ENCODE data around the gene NCK2.
"Not testable (repeated sequence)": the region's sequence is repeated elsewhere in the genome, so short reads cannot be mapped to it uniquely, and the experiment has no call there.

The NCK2 gene

GRCh38 chr2:105756865-105757264, 12.2 kb downstream of the NCK2 start:
- DNase-seq = not testable (repeated sequence)

GRCh38 chr2:105757433-105757832, 12.7 kb downstream of the NCK2 start:
- DNase-seq = no peak

- DNase-seq = no peak
Observed at GRCh38 chr2:105760191-105760590, 15.5 kb downstream of the NCK2 start.

- no peak for DNase-seq
Observed at GRCh38 chr2:105760639-105761337, 16.1 kb downstream of the NCK2 start.

GRCh38 chr2:105761931-105762515, 17.3 kb downstream of the NCK2 start:
- no peak for DNase-seq

GRCh38 chr2:105763076-105763475, 18.4 kb downstream of the NCK2 start:
- no peak for DNase-seq

- DNase-seq = no peak
Observed at GRCh38 chr2:105764059-105764458, 19.3 kb downstream of the NCK2 start.

GRCh38 chr2:105765415-105766299, 20.9 kb downstream of the NCK2 start:
- DNase-seq = no peak

GRCh38 chr2:105766300-105766866, 21.7 kb downstream of the NCK2 start:
- DNase-seq = no peak

GRCh38 chr2:105768176-105768575, 23.5 kb downstream of the NCK2 start:
- DNase-seq = no peak

GRCh38 chr2:105768961-105769452, 24.3 kb downstream of the NCK2 start:
- no peak for DNase-seq

- DNase-seq = no peak
Observed at GRCh38 chr2:105769504-105769903, 24.8 kb downstream of the NCK2 start.

- DNase-seq = no peak
Observed at GRCh38 chr2:105770149-105770548, 25.4 kb downstream of the NCK2 start.

GRCh38 chr2:105771291-105771690, 26.6 kb downstream of the NCK2 start:
- not testable (repeated sequence) for DNase-seq

GRCh38 chr2:105771836-105772235, 27.1 kb downstream of the NCK2 start:
- DNase-seq = no peak

- DNase-seq = no peak
Observed at GRCh38 chr2:105772362-105772761, 27.6 kb downstream of the NCK2 start.

- DNase-seq = no peak
Observed at GRCh38 chr2:105773568-105773967, 28.9 kb downstream of the NCK2 start.

GRCh38 chr2:105774781-105775337, 30.1 kb downstream of the NCK2 start:
- DNase-seq = no peak

GRCh38 chr2:105775809-105776559, 31.3 kb downstream of the NCK2 start:
- DNase-seq = no peak

GRCh38 chr2:105776560-105776928, 31.8 kb downstream of the NCK2 start:
- DNase-seq = no peak

GRCh38 chr2:105777031-105777482, 32.3 kb downstream of the NCK2 start:
- no peak for DNase-seq

GRCh38 chr2:105777506-105778055, 32.9 kb downstream of the NCK2 start:
- no peak for DNase-seq

Data from T-helper 9 cell (primary cell).